ENCODE data around the gene SLC25A18. TPM values are rescaled to one million over a fixed set of nuclear protein-coding genes. Genes with fewer than 3 reads are reported as not detected.

SLC25A18 gene, protein sequence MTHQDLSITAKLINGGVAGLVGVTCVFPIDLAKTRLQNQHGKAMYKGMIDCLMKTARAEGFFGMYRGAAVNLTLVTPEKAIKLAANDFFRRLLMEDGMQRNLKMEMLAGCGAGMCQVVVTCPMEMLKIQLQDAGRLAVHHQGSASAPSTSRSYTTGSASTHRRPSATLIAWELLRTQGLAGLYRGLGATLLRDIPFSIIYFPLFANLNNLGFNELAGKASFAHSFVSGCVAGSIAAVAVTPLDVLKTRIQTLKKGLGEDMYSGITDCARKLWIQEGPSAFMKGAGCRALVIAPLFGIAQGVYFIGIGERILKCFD
- total RNA-seq, result 0.20 and 0.73 TPM in 2 replicates

DNA sequence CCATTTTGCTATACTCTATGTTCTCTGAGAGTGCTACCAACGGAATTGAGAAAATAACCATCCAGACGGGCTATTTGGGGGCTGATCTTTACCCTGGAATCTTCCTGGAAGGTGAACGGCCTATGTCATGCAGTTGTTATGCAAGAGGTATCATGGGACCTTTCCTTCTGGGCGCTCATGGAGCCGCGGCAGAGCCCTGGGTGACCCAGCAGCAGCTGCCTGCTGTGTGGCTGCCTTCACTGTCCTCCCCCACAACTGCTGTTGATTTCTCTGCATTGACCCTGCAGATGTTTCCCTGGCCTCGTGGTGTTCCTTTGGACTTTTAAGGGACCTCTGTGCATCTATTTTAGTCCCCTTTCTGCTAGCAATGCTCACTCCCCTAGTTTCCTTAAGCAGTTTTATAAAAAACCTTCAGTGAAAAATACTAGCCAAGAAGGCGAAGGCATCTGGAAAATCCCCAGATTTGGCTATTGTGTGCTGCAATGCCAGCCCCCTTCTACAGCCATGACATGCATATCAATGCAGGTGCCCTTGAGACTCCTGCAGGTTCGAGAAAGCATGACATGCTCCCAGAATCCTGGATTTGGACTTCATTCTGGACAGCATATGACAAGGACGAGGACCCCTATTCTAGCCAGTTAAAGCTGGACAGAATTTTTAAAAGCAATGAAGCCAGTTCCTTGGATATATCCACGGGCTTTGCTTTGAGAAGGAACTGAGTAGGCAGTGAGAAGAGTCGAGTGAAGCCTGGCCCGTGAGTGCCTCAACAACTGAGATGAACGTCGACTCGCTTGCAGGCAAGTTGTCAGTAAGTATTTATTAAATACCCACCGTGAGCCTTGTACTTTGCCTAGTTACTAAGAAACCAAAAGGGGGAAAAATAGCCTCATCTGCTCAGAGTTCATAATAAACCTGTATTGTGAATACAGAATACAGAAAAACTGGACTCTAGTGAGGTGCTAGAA, at the start of gene SLC25A18:
SLC25A18 (plus strand) TSS at position 593 of the 965 bp plus-strand sequence. CDS start 16,447 bp downstream, outside the sequence.

DNA sequence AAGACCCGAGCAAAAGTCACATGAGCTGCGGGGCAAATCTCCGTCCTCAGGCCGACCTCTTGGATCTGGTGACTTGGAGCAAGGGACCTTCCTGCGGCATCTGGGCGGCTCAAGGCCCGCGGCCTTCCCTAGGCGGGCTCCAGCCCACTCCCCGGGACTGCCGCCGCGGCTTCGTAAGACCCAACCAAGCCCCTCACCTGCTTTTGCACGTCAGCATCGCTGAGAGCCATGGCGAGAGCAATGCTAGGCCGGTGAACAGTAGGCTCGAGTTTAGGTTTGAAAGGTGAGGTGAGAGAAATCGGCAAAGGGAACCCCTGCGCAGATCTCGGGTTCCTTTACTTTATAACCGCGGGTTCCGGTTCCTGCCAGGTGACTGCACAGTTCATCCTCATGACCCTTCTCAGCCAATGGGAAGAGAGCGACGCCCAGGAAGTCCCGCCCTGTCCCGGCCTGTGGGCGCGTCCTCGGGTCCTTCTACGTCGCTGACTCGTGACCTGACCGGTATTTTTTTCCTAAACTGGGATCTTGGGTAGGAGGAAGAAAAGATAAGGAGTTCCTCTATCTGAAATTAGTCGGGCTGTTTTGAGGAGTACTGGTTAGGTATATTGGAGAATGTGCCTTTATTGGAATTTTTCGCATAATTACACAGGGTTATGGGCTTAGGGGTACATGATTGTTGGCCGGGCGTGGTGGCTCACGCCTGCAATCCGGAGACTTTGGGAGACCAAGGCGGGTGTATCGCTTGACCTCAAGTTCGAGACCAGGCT, 65.3 kb downstream of the SLC25A18 start, which contains the start of gene ATP6V1E1:
ATP6V1E1 (minus strand) TSS at position 344 of the 767 bp plus-strand sequence; CDS start at position 230, 114 bp downstream.

DNA sequence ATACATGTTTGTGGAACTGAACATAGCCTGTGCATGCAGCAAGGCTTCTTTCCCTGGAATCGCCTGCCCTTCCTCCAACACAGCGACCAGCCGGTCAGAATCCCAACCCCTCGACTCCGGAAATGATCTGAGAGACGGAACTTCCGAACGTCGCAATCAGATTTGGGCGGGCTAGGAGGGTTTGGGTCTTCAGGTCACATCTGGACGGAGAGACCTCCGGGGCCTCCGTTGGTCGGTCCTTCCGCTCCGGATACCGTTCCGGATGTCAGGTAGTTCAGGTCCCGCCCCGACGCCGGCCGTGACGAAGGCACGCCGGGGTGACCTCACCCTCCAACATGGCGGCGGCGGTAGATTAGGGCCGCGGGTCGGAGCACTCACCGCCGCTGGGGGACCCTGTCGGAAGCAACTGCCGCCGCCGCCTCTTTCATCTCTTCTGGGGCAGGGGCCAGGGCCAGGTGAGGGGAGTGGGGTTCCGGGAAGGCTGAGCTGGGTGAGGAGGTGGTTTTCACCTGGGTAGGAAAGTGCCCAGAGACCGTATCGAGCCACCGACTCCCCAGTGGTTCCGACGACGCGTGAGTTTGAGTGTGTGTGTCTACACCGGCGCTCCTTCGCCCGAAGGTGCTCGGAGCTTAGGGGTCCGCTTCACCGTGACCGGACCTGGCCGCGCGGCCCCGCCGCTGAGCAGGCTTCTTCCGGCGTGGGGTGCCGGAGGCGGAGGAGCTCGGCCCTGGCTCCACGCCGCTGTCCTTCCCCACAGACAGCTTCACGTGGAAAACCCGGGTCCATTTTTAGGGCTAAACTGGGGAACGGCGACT, 75.3 kb downstream of the SLC25A18 start, which contains the start of gene BCL2L13:
BCL2L13 (plus strand) TSS at position 326 of the 815 bp plus-strand sequence. CDS start 16,955 bp downstream, outside the sequence.

Other genes starting within 250 kb of the SLC25A18 start
- under 0.01 TPM in 1 of 2 replicates, not detected in the other for gene CECR2, start 194.0 kb upstream of the SLC25A18 start, total RNA-seq
- gene ATP6V1E1, start 65.3 kb downstream of the SLC25A18 start, total RNA-seq, result 81.5 and 86.0 TPM in 2 replicates
- gene BCL2L13, start 75.3 kb downstream of the SLC25A18 start, total RNA-seq, result 45.6 and 57.9 TPM in 2 replicates
- gene BID, start 211.0 kb downstream of the SLC25A18 start, total RNA-seq, result 27.8 and 28.3 TPM in 2 replicates